B cell (primary cell): ENCODE measurements around the gene SLC44A1.

Source experiments
- CTCF ChIP-seq: fragments of 200-600 bp; IDR thresholded peaks from one replicate; pipeline ENCODE4 v1.8.0; 2022; ENCODE audit warnings: antibody characterized with exemption, mild to moderate bottlenecking
- EZH2 ChIP-seq: IDR thresholded peaks from 2 replicates; pipeline ENCODE4 v1.6.1; 2012; ENCODE audit warnings: borderline replicate concordance, low read depth, mild to moderate bottlenecking, moderate library complexity, low read length; ENCODE audit not compliant: insufficient read depth, poor library complexity, severe bottlenecking

GRCh38 chr9:105251733-105252404 is 7.4 kb downstream of the SLC44A1 start:
- TF ChIP-seq CTCF: no peak
- TF ChIP-seq EZH2: no peak
